ENCODE measurements around the gene STAT3. TPM values are rescaled to one million over a fixed set of nuclear protein-coding genes. Genes with fewer than 3 reads are reported as not detected.

Gene STAT3
- total RNA-seq, 4 donors from 2014 or later, result 115 to 298 (median 171) TPM

DNA sequence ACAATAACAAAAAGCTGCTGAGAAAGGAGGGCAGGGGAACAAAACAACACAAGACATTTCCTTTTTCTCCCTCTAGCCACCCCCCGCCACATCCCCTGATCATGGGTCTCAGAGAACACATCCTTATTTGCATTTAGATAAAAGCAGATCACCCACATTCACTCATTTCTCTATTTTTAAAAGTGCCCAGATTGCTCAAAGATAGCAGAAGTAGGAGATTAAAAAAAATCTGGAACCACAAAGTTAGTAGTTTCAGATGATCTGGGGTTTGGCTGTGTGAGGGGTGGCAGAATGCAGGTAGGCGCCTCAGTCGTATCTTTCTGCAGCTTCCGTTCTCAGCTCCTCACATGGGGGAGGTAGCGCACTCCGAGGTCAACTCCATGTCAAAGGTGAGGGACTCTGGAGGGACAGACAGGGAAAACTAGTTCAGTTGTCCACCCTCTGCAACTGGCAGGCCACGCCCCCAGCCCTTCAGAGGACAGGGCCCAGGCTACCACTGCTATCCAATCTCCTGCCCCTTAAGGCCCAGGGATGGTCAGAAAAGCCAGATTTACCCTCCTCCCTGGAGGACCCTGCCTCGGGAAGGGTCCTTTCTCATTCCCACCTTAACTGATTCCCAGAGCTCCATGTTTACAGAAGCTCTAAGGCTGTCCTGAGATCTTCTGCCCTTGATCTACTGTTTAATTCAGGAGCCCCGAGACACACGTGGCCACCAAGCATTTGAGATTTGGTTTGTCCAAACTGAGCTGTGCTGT is 72.7 kb downstream of the STAT3 start:
- intact Hi-C loops (cut with DNase I; ENCODE audit: low total_unique reads), result no loop called here
- DNase-seq, result no peak
- H3K4me1 ChIP-seq, result peaks cover 8 to 10% of the 10 kb centered on the region in 2 donors
- no peak for TF ChIP-seq POLR2A (IDR thresholded peaks at IDR 0.05)
- TF ChIP-seq, protein P1, sequence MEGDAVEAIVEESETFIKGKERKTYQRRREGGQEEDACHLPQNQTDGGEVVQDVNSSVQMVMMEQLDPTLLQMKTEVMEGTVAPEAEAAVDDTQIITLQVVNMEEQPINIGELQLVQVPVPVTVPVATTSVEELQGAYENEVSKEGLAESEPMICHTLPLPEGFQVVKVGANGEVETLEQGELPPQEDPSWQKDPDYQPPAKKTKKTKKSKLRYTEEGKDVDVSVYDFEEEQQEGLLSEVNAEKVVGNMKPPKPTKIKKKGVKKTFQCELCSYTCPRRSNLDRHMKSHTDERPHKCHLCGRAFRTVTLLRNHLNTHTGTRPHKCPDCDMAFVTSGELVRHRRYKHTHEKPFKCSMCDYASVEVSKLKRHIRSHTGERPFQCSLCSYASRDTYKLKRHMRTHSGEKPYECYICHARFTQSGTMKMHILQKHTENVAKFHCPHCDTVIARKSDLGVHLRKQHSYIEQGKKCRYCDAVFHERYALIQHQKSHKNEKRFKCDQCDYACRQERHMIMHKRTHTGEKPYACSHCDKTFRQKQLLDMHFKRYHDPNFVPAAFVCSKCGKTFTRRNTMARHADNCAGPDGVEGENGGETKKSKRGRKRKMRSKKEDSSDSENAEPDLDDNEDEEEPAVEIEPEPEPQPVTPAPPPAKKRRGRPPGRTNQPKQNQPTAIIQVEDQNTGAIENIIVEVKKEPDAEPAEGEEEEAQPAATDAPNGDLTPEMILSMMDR (IDR thresholded peaks at IDR 0.05), result no peak
- H3K9me3 ChIP-seq, result no peaks in the 10 kb centered on the region
- no peaks in the 10 kb centered on the region for H3K36me3 ChIP-seq
- H3K27me3 ChIP-seq, result no peaks in the 10 kb centered on the region
- H3K27ac ChIP-seq, result no peak overlapping the region
- no peak overlapping the region for H3K4me3 ChIP-seq

DNA sequence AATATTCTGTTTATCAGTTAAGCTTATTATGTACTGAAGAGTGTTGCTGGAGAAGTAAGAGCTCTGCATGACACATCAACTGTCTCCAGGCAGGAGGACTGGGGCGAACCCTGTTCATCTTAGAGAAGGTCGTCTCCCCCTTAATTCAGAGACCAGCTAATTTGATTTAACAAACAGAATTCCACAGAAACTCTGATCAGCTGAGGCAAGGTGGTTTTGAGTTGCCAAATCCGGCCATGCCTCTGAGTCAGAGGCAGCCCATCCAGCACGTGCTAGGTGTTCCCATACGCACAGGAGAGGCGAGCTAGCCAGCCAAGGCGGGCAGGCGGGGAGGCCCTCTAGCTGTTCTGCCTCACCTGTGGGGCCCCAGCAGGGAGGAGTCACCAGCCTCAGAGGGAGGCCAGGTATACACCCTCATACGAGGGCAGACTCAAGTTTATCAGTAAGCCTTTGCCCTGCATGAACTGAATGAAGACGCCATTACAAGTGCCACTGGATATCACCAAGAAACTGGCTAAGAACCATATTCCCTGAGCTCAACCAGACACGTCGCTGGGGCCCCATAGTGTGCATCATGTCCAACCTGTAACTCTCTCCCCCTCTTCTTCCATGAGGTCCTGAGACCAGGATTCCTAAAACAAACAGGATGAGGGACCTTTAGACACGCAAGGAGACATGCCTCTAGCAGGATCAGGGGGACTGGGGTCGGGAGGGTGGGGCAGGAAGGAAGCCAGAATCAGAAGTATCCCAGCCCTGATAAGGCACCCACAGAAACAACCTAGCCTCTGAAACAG is 74.3 kb downstream of the STAT3 start:
- intact Hi-C loops (cut with DNase I; ENCODE audit: low total_unique reads), result no loop called here
- TF ChIP-seq, protein P1 (IDR thresholded peaks at IDR 0.05), result no peak
- TF ChIP-seq POLR2A (IDR thresholded peaks at IDR 0.05), result no peak
- Histone ChIP-seq H3K36me3 (no peaks in the 10 kb centered on the region), H3K4me1 (peaks cover 10% of the 10 kb centered on the region in 2 donors), H3K27me3 (no peaks in the 10 kb centered on the region), H3K4me3 (no peak overlapping the region), H3K9me3 (no peaks in the 10 kb centered on the region), H3K27ac (peak overlapping the region in 1 of 2 donors; percentile 1)
- no peak for DNase-seq

DNA sequence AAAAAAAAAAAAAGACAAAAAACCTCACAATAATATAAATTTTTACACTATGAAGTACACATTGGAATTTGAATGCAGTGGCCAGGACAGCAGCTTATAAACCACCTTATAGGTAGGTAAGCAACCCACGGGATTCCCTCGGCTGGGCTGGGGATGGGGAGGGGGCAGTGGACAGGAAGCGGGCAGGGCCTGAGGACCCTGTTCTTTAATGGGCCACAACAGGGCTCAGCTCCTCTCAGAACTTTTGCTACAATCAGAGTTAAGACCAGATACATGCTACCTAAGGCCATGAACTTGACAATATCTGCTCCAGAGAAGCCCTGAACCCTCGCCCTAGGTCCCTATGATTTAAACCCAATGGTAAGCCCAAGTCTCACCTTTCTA is 74.9 kb downstream of the STAT3 start:
- Histone ChIP-seq H3K4me1 (peaks cover 10% of the 10 kb centered on the region in 2 donors), H3K36me3 (no peaks in the 10 kb centered on the region), H3K27me3 (no peaks in the 10 kb centered on the region), H3K27ac (no peak overlapping the region), H3K9me3 (no peaks in the 10 kb centered on the region), H3K4me3 (no peak overlapping the region)
- TF ChIP-seq, protein P1 (IDR thresholded peaks at IDR 0.05), result no peak
- no peak for TF ChIP-seq POLR2A (IDR thresholded peaks at IDR 0.05)
- intact Hi-C loops (cut with DNase I; ENCODE audit: low total_unique reads), result no loop called here
- DNase-seq, result no peak

DNA sequence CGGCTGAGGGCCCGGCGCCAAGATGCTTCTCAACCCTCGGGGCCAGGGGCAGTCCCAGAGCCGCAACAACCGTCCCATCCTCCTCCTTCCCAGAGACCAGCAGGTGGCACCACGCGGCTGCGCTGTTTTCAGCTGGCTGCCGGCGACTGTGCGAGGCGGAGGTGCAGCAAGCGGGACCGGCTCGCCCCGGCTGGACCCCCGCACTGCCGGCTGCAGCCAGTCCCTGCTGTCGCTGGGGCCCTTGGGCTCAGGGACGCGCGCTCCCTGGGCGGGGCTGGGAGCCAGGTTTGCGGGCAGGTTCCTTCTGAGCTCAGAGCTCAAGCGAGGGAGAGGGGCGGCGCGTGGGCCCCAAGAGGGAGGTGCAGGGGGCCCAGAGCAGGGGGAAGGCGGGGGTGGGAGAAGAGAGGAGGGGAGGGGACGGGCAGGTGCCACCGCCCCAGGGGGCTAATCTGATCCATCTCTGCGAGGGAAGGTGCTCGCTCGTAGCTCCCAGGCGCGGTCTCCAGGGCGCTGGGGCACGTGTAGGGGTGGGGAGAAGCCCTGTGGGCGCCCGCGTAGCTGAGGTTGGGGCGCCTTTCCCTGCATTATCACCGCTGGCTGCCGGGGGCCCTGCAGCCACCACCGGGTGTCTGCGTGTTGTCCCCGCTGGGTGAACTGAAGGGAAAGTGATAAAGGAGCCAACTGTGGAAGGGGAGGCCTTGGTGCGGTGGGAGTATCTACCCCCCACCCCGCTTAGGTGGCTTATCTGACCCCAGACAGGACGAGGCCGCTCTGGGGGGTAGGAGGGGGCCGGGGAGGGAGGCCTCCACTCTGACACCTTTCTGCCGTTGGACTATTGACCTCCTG is 75.7 kb downstream of the STAT3 start:
- peak; percentile 86 to 88 for DNase-seq
- TF ChIP-seq, protein P1 (IDR thresholded peaks at IDR 0.05), result peak; percentile 61 to 82 (median 76)
- peak in 1 of 2 donors; percentile 27 for TF ChIP-seq POLR2A (IDR thresholded peaks at IDR 0.05)
- H3K4me3 ChIP-seq, result peak overlapping the region in 1 of 2 donors; percentile 16
- intact Hi-C loops (cut with DNase I; ENCODE audit: low total_unique reads), result no loop called here
- no peaks in the 10 kb centered on the region for H3K9me3 ChIP-seq
- peak overlapping the region; percentile 90 to 94 for H3K27ac ChIP-seq
- H3K27me3 ChIP-seq, result no peaks in the 10 kb centered on the region
- no peaks in the 10 kb centered on the region for H3K36me3 ChIP-seq
- peaks cover 10% of the 10 kb centered on the region in 2 donors for H3K4me1 ChIP-seq
